ENCODE data around the gene BMP7.

DNA sequence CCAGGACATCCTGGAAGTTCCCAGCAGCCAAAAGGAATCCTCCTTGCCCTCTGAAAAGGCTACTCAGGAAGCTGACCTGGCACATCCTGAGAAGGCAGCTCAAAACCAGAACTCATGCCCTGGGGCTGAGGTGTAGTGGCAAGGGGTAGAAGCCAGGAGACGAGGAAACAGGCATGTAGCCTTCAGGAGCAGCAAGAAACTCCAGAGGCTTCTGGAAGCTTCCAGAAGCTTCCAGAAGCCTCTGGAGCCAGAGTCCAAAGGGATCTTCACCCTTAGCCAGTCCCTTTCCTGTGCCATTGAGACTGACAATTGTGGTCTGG, 43.9 kb downstream of the BMP7 start:
- TF ChIP-seq, protein P1, sequence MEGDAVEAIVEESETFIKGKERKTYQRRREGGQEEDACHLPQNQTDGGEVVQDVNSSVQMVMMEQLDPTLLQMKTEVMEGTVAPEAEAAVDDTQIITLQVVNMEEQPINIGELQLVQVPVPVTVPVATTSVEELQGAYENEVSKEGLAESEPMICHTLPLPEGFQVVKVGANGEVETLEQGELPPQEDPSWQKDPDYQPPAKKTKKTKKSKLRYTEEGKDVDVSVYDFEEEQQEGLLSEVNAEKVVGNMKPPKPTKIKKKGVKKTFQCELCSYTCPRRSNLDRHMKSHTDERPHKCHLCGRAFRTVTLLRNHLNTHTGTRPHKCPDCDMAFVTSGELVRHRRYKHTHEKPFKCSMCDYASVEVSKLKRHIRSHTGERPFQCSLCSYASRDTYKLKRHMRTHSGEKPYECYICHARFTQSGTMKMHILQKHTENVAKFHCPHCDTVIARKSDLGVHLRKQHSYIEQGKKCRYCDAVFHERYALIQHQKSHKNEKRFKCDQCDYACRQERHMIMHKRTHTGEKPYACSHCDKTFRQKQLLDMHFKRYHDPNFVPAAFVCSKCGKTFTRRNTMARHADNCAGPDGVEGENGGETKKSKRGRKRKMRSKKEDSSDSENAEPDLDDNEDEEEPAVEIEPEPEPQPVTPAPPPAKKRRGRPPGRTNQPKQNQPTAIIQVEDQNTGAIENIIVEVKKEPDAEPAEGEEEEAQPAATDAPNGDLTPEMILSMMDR (IDR thresholded peaks at IDR 0.05): no peak
- TF ChIP-seq POLR2A (IDR thresholded peaks at IDR 0.05): no peak
